Tibial artery (tissue), 4 donors: ENCODE data around the gene CYP19A1.

Experiments
- DNase-seq, 2 donors: peaks; one replicate each; pipeline ENCODE4 v3.0.0-alpha.2; 2019
- H3K27ac ChIP-seq, 2 donors: fragments of 200-600 bp; sonication (generic) in 1 of 2; 1 replicate in 1 of 2; 2 replicates in 1 of 2; pipeline ENCODE4 v1.5.1; 2018 to 2019; ENCODE audit warnings: mild to moderate bottlenecking in 1 of 2
- H3K27me3 ChIP-seq, 2 donors: fragments of 200-600 bp; sonication (generic) in 1 of 2; one replicate each; pipeline versions ENCODE4 v1.5.1 to v1.6.0; 2016 to 2019
- H3K36me3 ChIP-seq, 3 donors: fragments of 200-600 bp; sonication (generic) in 2 of 3; one replicate each; pipeline ENCODE4 v1.5.1; 2016 to 2019; ENCODE audit warnings: mild to moderate bottlenecking in 2 of 3
- H3K4me1 ChIP-seq, 4 donors: fragments of 200-600 bp; sonication (generic) in 2 of 4; 1 replicate in 3 of 4; 2 replicates in 1 of 4; pipeline ENCODE4 v1.5.1; 2016 to 2019
- H3K4me3 ChIP-seq, 2 donors: fragments of 200-600 bp; sonication (generic) in 1 of 2; 1 replicate in 1 of 2; 2 replicates in 1 of 2; pipeline ENCODE4 v1.5.1; 2018 to 2019; ENCODE audit warnings: mild to moderate bottlenecking in 2 of 2
- H3K9me3 ChIP-seq, 3 donors: fragments of 200-600 bp; sonication (generic) in 1 of 3; one replicate each; pipeline ENCODE4 v1.5.1; 2016 to 2019
- CTCF ChIP-seq, 2 experiments: fragments of 200-600 bp in 1 of 2; fragments of 450-650 bp in 1 of 2; IDR thresholded peaks; one replicate each; pipeline ENCODE4 v1.5.1; 2017 to 2019; ENCODE audit warnings: antibody characterized with exemption in 2 of 2, mild to moderate bottlenecking in 1 of 2, moderate library complexity in 1 of 2
- intact Hi-C: fragments of 100-400 bp; cut with DNase I; formaldehyde crosslinking; loops from one replicate; pipeline ENCODE4 v1.15.0; 2023; ENCODE audit warnings: low total_unique reads

Gene CYP19A1

DNA sequence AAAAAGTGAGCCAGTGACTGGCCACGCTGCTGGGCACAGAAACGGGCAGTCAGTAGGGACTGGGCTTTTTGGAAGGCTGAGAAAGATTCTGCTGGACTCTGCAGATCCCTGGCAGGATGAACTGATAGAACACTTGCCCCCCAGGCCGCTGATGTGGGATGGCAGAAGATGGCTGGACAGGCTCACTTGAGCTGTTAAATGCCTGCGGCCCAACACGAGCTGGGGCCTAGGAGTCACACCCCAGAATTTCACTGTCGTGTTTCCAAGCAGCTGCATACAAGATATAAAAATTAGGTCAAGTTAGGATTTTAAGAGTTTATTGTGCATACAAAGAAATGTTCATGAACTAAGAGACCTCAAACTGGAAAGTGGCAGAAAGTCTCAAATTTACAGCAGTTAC is 29.9 kb upstream of the CYP19A1 start:
- Histone ChIP-seq H3K27me3 (no peaks in the 10 kb centered on the region), H3K27ac (no peak overlapping the region), H3K4me1 (peaks cover 0 to 20% (median 4%) of the 10 kb centered on the region in 4 donors), H3K36me3 (no peaks in the 10 kb centered on the region), H3K9me3 (no peaks in the 10 kb centered on the region), H3K4me3 (no peak overlapping the region)
- no peak for DNase-seq
- intact Hi-C loops: no loop called here
- TF ChIP-seq CTCF (IDR thresholded peaks at IDR 0.05): no peak

- TF ChIP-seq CTCF (IDR thresholded peaks at IDR 0.05): no peak
- H3K27me3 ChIP-seq: no peaks in the 10 kb centered on the region
- no peak for DNase-seq
- H3K4me3 ChIP-seq: no peak overlapping the region
- H3K4me1 ChIP-seq: peaks cover 0 to 20% (median 4%) of the 10 kb centered on the region in 4 donors
- no peaks in the 10 kb centered on the region for H3K9me3 ChIP-seq
- H3K36me3 ChIP-seq: no peaks in the 10 kb centered on the region
- H3K27ac ChIP-seq: no peak overlapping the region
- intact Hi-C loops: no loop called here
Measured at GRCh38 chr15:51367322-51367976, 29.1 kb upstream of the CYP19A1 start.

- no peak for TF ChIP-seq CTCF (IDR thresholded peaks at IDR 0.05)
- peak in 1 of 2 donors; percentile 82 for DNase-seq
- no peaks in the 10 kb centered on the region for H3K36me3 ChIP-seq
- no peak overlapping the region for H3K4me3 ChIP-seq
- H3K4me1 ChIP-seq: peaks cover 0 to 20% (median 4%) of the 10 kb centered on the region in 4 donors
- no peaks in the 10 kb centered on the region for H3K9me3 ChIP-seq
- intact Hi-C loops: no loop called here
- no peaks in the 10 kb centered on the region for H3K27me3 ChIP-seq
- no peak overlapping the region for H3K27ac ChIP-seq
Measured at GRCh38 chr15:51366920-51367319, 28.5 kb upstream of the CYP19A1 start.

GRCh38 chr15:51366071-51366470 is 27.7 kb upstream of the CYP19A1 start:
- TF ChIP-seq CTCF (IDR thresholded peaks at IDR 0.05): no peak
- H3K4me1 ChIP-seq: peaks cover 0 to 20% (median 2%) of the 10 kb centered on the region in 4 donors
- DNase-seq: no peak
- H3K9me3 ChIP-seq: no peaks in the 10 kb centered on the region
- intact Hi-C loops: no loop called here
- no peak overlapping the region for H3K27ac ChIP-seq
- no peak overlapping the region for H3K4me3 ChIP-seq
- no peaks in the 10 kb centered on the region for H3K36me3 ChIP-seq
- no peaks in the 10 kb centered on the region for H3K27me3 ChIP-seq

DNA sequence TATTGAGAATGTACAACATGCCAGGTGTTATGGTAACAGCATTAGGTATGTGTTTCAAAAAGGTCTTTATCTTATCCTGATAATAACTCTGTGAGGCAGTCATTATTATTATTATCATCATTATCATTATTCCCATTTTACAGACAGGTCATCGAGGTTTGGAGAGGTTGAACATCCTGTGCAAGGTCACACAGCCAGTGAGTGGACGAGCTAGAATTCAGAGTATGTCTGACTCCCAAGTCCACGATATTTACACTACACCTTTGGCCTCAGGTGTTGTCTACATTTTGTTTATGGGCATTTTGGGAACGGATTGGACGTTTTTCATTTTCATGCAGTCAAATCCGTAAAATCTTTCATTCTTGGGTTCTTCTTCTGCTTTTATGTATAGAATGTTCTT is 27.0 kb upstream of the CYP19A1 start:
- Histone ChIP-seq H3K27me3 (no peaks in the 10 kb centered on the region), H3K36me3 (no peaks in the 10 kb centered on the region), H3K4me3 (no peak overlapping the region), H3K9me3 (no peaks in the 10 kb centered on the region), H3K27ac (no peak overlapping the region), H3K4me1 (peaks cover 0 to 20% (median 2%) of the 10 kb centered on the region in 4 donors)
- no peak for TF ChIP-seq CTCF (IDR thresholded peaks at IDR 0.05)
- intact Hi-C loops: no loop called here
- DNase-seq: no peak

GRCh38 chr15:51363383-51363782 is 25.0 kb upstream of the CYP19A1 start:
- no peak overlapping the region for H3K4me3 ChIP-seq
- H3K9me3 ChIP-seq: no peaks in the 10 kb centered on the region
- no peak overlapping the region for H3K27ac ChIP-seq
- peaks cover 0 to 8% (median 2%) of the 10 kb centered on the region in 4 donors for H3K4me1 ChIP-seq
- no peaks in the 10 kb centered on the region for H3K36me3 ChIP-seq
- no peak for TF ChIP-seq CTCF (IDR thresholded peaks at IDR 0.05)
- intact Hi-C loops: no loop called here
- no peak for DNase-seq
- no peaks in the 10 kb centered on the region for H3K27me3 ChIP-seq
